Smooth muscle cell (in vitro differentiated cells): ENCODE results near the gene MSX1. TPM values are rescaled to one million over a fixed set of nuclear protein-coding genes. Genes with fewer than 3 reads are reported as not detected.
A peak's percentile ranks its signal among the peaks of the same experiment; 100 is the strongest.

Source experiments
- DNase-seq: peaks from one replicate; lab custom pipeline; 2025; ENCODE audit not compliant: unreplicated experiment; lab: John Stamatoyannopoulos, UW
- H2AFZ ChIP-seq: fragments of 200-600 bp; sonication (generic); 2 replicates; pipeline ENCODE4 v1.6.0; 2016; ENCODE audit warnings: antibody characterized with exemption, low read depth, mild to moderate bottlenecking
- H3F3A ChIP-seq: fragments of 200-600 bp; sonication (generic); 2 replicates; pipeline ENCODE4 v1.6.0; 2017; ENCODE audit warnings: antibody characterized with exemption, low read depth
- H3K27ac ChIP-seq: fragments of 200-600 bp; sonication (generic); 2 replicates; pipeline ENCODE4 v1.5.1; 2016; ENCODE audit warnings: low read depth, mild to moderate bottlenecking
- H3K27me3 ChIP-seq: fragments of 200-600 bp; sonication (generic); 2 replicates; pipeline ENCODE4 v1.6.1; 2016; ENCODE audit warnings: low read depth, mild to moderate bottlenecking
- H3K36me3 ChIP-seq: fragments of 200-600 bp; sonication (generic); 2 replicates; pipeline ENCODE4 v1.5.1; 2016; ENCODE audit warnings: low read depth
- H3K4me1 ChIP-seq: fragments of 200-600 bp; sonication (generic); 2 replicates; pipeline ENCODE4 v1.5.1; 2016; ENCODE audit warnings: low read depth
- H3K4me2 ChIP-seq: fragments of 200-600 bp; sonication (generic); 2 replicates; pipeline ENCODE4 v1.6.0; 2016; ENCODE audit warnings: mild to moderate bottlenecking
- H3K4me3 ChIP-seq: fragments of 200-600 bp; sonication (generic); 2 replicates; pipeline ENCODE4 v1.5.1; 2016; ENCODE audit warnings: mild to moderate bottlenecking
- H3K79me2 ChIP-seq: fragments of 200-600 bp; sonication (generic); 2 replicates; pipeline ENCODE4 v1.6.0; 2016; ENCODE audit warnings: low read depth, mild to moderate bottlenecking
- H3K9ac ChIP-seq: fragments of 200-600 bp; sonication (generic); 2 replicates; pipeline ENCODE4 v1.6.0; 2016; ENCODE audit warnings: low read depth
- H3K9me3 ChIP-seq: fragments of 200-600 bp; sonication (generic); replicated peaks from 2 replicates; pipeline ENCODE4 v1.5.1; 2016; ENCODE audit warnings: low read depth
- H4K20me1 ChIP-seq: fragments of 200-600 bp; sonication (generic); 2 replicates; pipeline ENCODE4 v1.6.0; 2016; ENCODE audit warnings: low read depth
- CTCF ChIP-seq: fragments of 200-600 bp; sonication (generic); IDR thresholded peaks from 2 replicates; pipeline ENCODE4 v1.5.1; 2017; ENCODE audit warnings: borderline replicate concordance, mild to moderate bottlenecking, antibody characterized with exemption; ENCODE audit not compliant: insufficient read depth, poor library complexity, severe bottlenecking
- WGBS: methylation state at CpG from one replicate; pipeline ENCODE4 v1.1.7; 2016; ENCODE audit warnings: low lambda C conversion rate; 5-methylcytosine and 5-hydroxymethylcytosine counted together
- polyA plus RNA-seq: library from polyadenylated mRNA; unstranded; fragments of >200 nt; fragmentation: Nextera tagmentation; extraction: Ambion mirVana; gene quantifications from 2 replicates; pipeline ENCODE4 v1.2.1, GENCODE V29; 2016
- total RNA-seq: library from RNA; depleted of rRNA; stranded (reverse); fragments of >200 nt; gene quantifications from 2 replicates; pipeline ENCODE4 v1.2.3, GENCODE V29; 2014

Gene MSX1
- total and polyA plus RNA-seq, 2 experiments from 2014 or later = 13.4 to 27.5 TPM

- H3F3A ChIP-seq = peaks cover 15% of the 10 kb centered on the region
- no peak overlapping the region for H3K9ac ChIP-seq
- peaks cover 18% of the 10 kb centered on the region for H4K20me1 ChIP-seq
- WGBS = 5% methylated on average over 25 of the region's 41 CpGs
- H3K79me2 ChIP-seq = peaks cover 8% of the 10 kb centered on the region
- no peaks in the 10 kb centered on the region for H3K9me3 ChIP-seq
- peaks cover 8% of the 10 kb centered on the region for H3K4me1 ChIP-seq
- no peak for TF ChIP-seq CTCF
- no peaks in the 10 kb centered on the region for H3K36me3 ChIP-seq
- no peak for DNase-seq
- peaks cover 95% of the 10 kb centered on the region for H3K27me3 ChIP-seq
- peak overlapping the region; percentile 46 for H3K4me3 ChIP-seq
- no peak overlapping the region for H3K27ac ChIP-seq
- H3K4me2 ChIP-seq = peak overlapping the region; percentile 91
- peak overlapping the region; percentile 85 for H2AFZ ChIP-seq
Observed at GRCh38 chr4:4866866-4867374, 7.5 kb downstream of the MSX1 start.

GRCh38 chr4:4867375-4868039 lies 8.0 kb downstream of the MSX1 start:
- peaks cover 15% of the 10 kb centered on the region for H3F3A ChIP-seq
- peaks cover 8% of the 10 kb centered on the region for H3K4me1 ChIP-seq
- DNase-seq = no peak
- H3K9me3 ChIP-seq = no peaks in the 10 kb centered on the region
- peaks cover 2% of the 10 kb centered on the region for H3K79me2 ChIP-seq
- peak; percentile 52 for TF ChIP-seq CTCF
- H3K9ac ChIP-seq = no peak overlapping the region
- H2AFZ ChIP-seq = peak overlapping the region; percentile 85
- peak overlapping the region; percentile 91 for H3K4me2 ChIP-seq
- H3K36me3 ChIP-seq = no peaks in the 10 kb centered on the region
- WGBS = 15% methylated on average over 19 of the region's 36 CpGs
- peak overlapping the region; percentile 46 for H3K4me3 ChIP-seq
- H4K20me1 ChIP-seq = peaks cover 12% of the 10 kb centered on the region
- H3K27me3 ChIP-seq = peaks cover 99% of the 10 kb centered on the region
- no peak overlapping the region for H3K27ac ChIP-seq

DNA sequence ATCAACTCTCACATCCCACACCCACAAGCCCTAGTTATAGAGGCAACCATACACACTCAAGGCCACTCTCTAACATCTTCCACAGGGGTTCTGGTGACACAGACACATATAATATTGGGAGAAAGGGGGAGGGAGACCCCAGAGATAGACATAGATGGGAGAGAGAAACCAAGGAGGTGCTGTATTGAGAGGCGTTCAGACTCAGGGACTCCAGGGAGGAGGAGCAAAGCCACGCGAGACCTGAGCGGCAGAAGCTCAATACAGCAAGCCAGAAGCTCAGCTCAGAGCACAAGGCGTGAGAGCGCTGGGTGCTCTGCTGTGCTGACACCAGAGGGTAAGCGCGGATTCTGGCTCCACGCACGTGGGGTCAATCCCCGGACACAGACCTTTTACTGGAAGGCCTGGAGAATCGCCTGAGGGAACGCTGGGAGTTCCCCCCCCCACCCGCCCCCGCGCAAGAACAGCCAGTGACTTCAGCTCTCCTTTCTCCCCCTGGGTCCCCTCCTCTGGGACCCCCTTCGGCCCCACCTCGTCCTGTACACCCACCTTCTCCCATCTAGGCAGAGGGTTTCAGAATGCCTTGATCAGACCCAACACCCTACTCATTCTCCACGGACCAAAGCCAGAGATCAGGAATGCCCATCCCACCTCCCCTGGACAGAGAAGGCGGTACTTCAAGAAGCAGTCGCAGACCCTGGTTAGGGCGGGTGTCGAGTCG lies 8.7 kb downstream of the MSX1 start:
- WGBS = 27% methylated on average over 18 of the region's 24 CpGs

More for the DNA sequence above, 8.7 kb downstream of the MSX1 start:
- no peak overlapping the region for H3K9ac ChIP-seq
- H3K27ac ChIP-seq = no peak overlapping the region
- peaks cover 99% of the 10 kb centered on the region for H3K27me3 ChIP-seq
- no peaks in the 10 kb centered on the region for H3K36me3 ChIP-seq
- H4K20me1 ChIP-seq = peaks cover 5% of the 10 kb centered on the region
- H3K4me3 ChIP-seq = no peak overlapping the region
- H3K79me2 ChIP-seq = no peaks in the 10 kb centered on the region
- DNase-seq = no peak
- H2AFZ ChIP-seq = no peak overlapping the region
- no peak for TF ChIP-seq CTCF
- peaks cover 15% of the 10 kb centered on the region for H3F3A ChIP-seq
- peaks cover 12% of the 10 kb centered on the region for H3K4me1 ChIP-seq
- H3K4me2 ChIP-seq = peak overlapping the region; percentile 91
- no peaks in the 10 kb centered on the region for H3K9me3 ChIP-seq
